Ovary (tissue), 9 donors: ENCODE measurements around the gene MOB3B. TPM values are rescaled to one million over a fixed set of nuclear protein-coding genes. Genes with fewer than 3 reads are reported as not detected.

ENCODE experiments used
- DNase-seq, 5 donors: peaks; one replicate each; pipeline ENCODE4 v3.0.0-alpha.2; 2019 to 2020
- H3K27ac ChIP-seq, 2 donors: fragments of 200-600 bp; one replicate each; pipeline versions ENCODE4 v1.5.1 to v1.8.0; 2019 to 2022
- H3K27me3 ChIP-seq: fragments of 200-600 bp; one replicate; pipeline ENCODE4 v1.8.0; 2022
- H3K36me3 ChIP-seq: fragments of 200-600 bp; sonication (generic); one replicate; pipeline ENCODE4 v1.5.1; 2019
- H3K4me1 ChIP-seq: one replicate; pipeline ENCODE4 v1.8.1; 2013; ENCODE audit warnings: mild to moderate bottlenecking, moderate library complexity; ENCODE audit not compliant: insufficient read depth
- H3K4me3 ChIP-seq: fragments of 200-600 bp; sonication (generic); one replicate; pipeline ENCODE4 v1.5.1; 2017
- H3K9me3 ChIP-seq, 2 donors: fragments of 200-600 bp in 1 of 2; sonication (generic) in 1 of 2; one replicate each; pipeline versions ENCODE4 v1.5.1 to v1.8.1; 2013 to 2019; ENCODE audit warnings: mild to moderate bottlenecking in 1 of 2, moderate library complexity in 1 of 2
- EP300 ChIP-seq: sonication (generic); formaldehyde crosslinking; IDR thresholded peaks from one replicate; pipeline ENCODE4 v1.6.1; 2017; ENCODE audit warnings: antibody characterized with exemption
- POLR2A ChIP-seq: fragments of 450-650 bp; IDR thresholded peaks from one replicate; pipeline ENCODE4 v1.6.1; 2017; ENCODE audit warnings: antibody characterized with exemption, mild to moderate bottlenecking, moderate library complexity
- WGBS, 3 donors: extraction: QIAGEN DNeasy Blood & Tissue Kit in 1 of 3; methylation state at CpG; one replicate each; pipeline versions ENCODE4 v1.1.5 to v1.1.7; 2013 to 2017; 5-methylcytosine and 5-hydroxymethylcytosine counted together
- intact Hi-C, 4 donors: fragments of 100-400 bp; cut with DNase I; formaldehyde crosslinking; loops; one replicate each; pipeline versions ENCODE4 v1.11.0 to v1.15.1; 2022 to 2023
- polyA plus RNA-seq, 2 donors: library from polyadenylated mRNA; stranded (reverse); fragments of 200-250 nt in 1 of 2; fragments of 350-450 nt in 1 of 2; fragmentation: Illumina TruSeq in 1 of 2; extraction: RNeasy Lipid Tissue Mini Kit (QIAGEN cat#74804) in 1 of 2; gene quantifications; one replicate each; pipeline ENCODE4 v1.2.3, GENCODE V29; 2013 to 2014
- total RNA-seq, 7 donors: library from RNA; depleted of rRNA in 2 of 7; stranded (reverse); fragments of >200 nt in 2 of 7; fragmentation: NEBNext Ultra II Directional in 3 of 7; extraction: Animal tissue kit (Norgen Biotek cat#: 25700) in 3 of 7; gene quantifications; one replicate each; pipeline versions ENCODE4 v1.1.0 to v1.2.4, GENCODE V29; 2016 to 2023
- TF ChIP-seq, protein P1 (sequence below), 3 donors: fragments of 450-650 bp in 2 of 3; fragments of 200-600 bp in 1 of 3; IDR thresholded peaks; one replicate each; pipeline versions ENCODE4 v1.5.1 to v1.8.0; 2016 to 2022; ENCODE audit warnings: antibody characterized with exemption in 3 of 3, mild to moderate bottlenecking in 1 of 3
- donor health status: DM: no; HTN: no; CAD: no; lungs with moderate emphysema.
- donor health status: DM: no; HTN: no; CAD: no.
- donor health status: Bipolar disorder and iron deficiency.
- donor health status: DM: yes; HTN: yes; CAD: no.
- donor health status: DM: no; HTN: no; CAD: no.
- donor health status: DM: yes; HTN: yes; CAD: no.

Gene MOB3B
- total and polyA plus RNA-seq, 9 donors, result 16.3 to 68.2 (median 28.1) TPM

- 41 to 65% (median 64%) methylated on average over 3 of the region's 3 CpGs for WGBS, 3 donors
- H3K36me3 ChIP-seq, result no peaks in the 10 kb centered on the region
- no peaks in the 10 kb centered on the region for H3K4me1 ChIP-seq
- H3K4me3 ChIP-seq, result no peak overlapping the region
- no peaks in the 10 kb centered on the region for H3K9me3 ChIP-seq
- H3K27me3 ChIP-seq, result no peaks in the 10 kb centered on the region
- TF ChIP-seq, protein P1, sequence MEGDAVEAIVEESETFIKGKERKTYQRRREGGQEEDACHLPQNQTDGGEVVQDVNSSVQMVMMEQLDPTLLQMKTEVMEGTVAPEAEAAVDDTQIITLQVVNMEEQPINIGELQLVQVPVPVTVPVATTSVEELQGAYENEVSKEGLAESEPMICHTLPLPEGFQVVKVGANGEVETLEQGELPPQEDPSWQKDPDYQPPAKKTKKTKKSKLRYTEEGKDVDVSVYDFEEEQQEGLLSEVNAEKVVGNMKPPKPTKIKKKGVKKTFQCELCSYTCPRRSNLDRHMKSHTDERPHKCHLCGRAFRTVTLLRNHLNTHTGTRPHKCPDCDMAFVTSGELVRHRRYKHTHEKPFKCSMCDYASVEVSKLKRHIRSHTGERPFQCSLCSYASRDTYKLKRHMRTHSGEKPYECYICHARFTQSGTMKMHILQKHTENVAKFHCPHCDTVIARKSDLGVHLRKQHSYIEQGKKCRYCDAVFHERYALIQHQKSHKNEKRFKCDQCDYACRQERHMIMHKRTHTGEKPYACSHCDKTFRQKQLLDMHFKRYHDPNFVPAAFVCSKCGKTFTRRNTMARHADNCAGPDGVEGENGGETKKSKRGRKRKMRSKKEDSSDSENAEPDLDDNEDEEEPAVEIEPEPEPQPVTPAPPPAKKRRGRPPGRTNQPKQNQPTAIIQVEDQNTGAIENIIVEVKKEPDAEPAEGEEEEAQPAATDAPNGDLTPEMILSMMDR (IDR thresholded peaks at IDR 0.05), result no peak
- TF ChIP-seq EP300 (no peak), POLR2A (no peak)
- DNase-seq, result no peak
- H3K27ac ChIP-seq, result no peak overlapping the region
- intact Hi-C loops, result loop anchor here in 1 of 4 donors (10.0 kb wide), 1 partner anchor 356 kb away; no protein-coding TSS in a partner anchor
Observed at GRCh38 chr9:27328483-27328882, 201.1 kb downstream of the MOB3B start.

DNA sequence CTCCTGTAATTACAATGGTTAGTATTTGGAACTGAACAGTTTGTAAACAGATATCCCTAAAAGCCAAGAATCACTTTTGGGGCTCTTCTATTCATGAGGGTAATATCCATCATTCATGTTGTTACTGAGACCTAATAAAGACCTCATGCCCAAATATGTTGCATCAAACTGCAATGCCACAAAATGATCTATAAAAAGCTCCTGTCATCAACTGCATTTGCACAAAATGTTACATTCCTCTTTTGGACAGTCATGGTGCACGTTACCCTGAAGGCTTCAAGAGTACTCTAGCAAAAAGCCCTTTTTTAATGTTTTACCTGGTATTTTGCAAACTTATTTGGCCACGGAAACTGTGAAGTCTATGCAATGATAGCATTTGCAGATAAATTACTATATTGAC, 218.4 kb downstream of the MOB3B start:
- TF ChIP-seq POLR2A (no peak), EP300 (no peak)
- intact Hi-C loops, result no loop called here
- Histone ChIP-seq H3K9me3 (no peaks in the 10 kb centered on the region), H3K27me3 (no peaks in the 10 kb centered on the region), H3K36me3 (no peaks in the 10 kb centered on the region), H3K4me3 (no peak overlapping the region), H3K4me1 (no peaks in the 10 kb centered on the region), H3K27ac (no peak overlapping the region)
- WGBS, 3 donors, result 88 to 94% (median 88%) methylated on average over 2 of the region's 2 CpGs
- no peak for DNase-seq

- no peaks in the 10 kb centered on the region for H3K9me3 ChIP-seq
- H3K27me3 ChIP-seq, result no peaks in the 10 kb centered on the region
- H3K4me3 ChIP-seq, result no peak overlapping the region
- intact Hi-C loops, result no loop called here
- H3K36me3 ChIP-seq, result no peaks in the 10 kb centered on the region
- 56 to 66% (median 62%) methylated on average over 2 of the region's 2 CpGs for WGBS, 3 donors
- no peak for TF ChIP-seq POLR2A
- TF ChIP-seq, protein P1 (IDR thresholded peaks at IDR 0.05), result no peak
- TF ChIP-seq EP300, result no peak
- H3K4me1 ChIP-seq, result no peaks in the 10 kb centered on the region
- H3K27ac ChIP-seq, result no peak overlapping the region
- no peak for DNase-seq
Observed at GRCh38 chr9:27310582-27310981, 219.0 kb downstream of the MOB3B start.

- 88 to 94% (median 90%) methylated on average over 4 of the region's 4 CpGs for WGBS, 3 donors
- intact Hi-C loops, result no loop called here
- H3K4me3 ChIP-seq, result no peak overlapping the region
- TF ChIP-seq, protein P1 (IDR thresholded peaks at IDR 0.05), result no peak
- TF ChIP-seq POLR2A, result no peak
- TF ChIP-seq EP300, result no peak
- no peak for DNase-seq
- no peaks in the 10 kb centered on the region for H3K27me3 ChIP-seq
- H3K4me1 ChIP-seq, result no peaks in the 10 kb centered on the region
- H3K9me3 ChIP-seq, result no peaks in the 10 kb centered on the region
- no peaks in the 10 kb centered on the region for H3K36me3 ChIP-seq
- H3K27ac ChIP-seq, result no peak overlapping the region
Observed at GRCh38 chr9:27308691-27309390, 220.8 kb downstream of the MOB3B start.

- WGBS, 3 donors, result 15 to 40% (median 27%) methylated on average over 1 of the region's 1 CpG
- no peaks in the 10 kb centered on the region for H3K36me3 ChIP-seq
- H3K4me3 ChIP-seq, result no peak overlapping the region
- DNase-seq, result no peak
- H3K27me3 ChIP-seq, result no peaks in the 10 kb centered on the region
- H3K4me1 ChIP-seq, result no peaks in the 10 kb centered on the region
- intact Hi-C loops, result no loop called here
- H3K27ac ChIP-seq, result no peak overlapping the region
- TF ChIP-seq EP300 (no peak), POLR2A (no peak)
- TF ChIP-seq, protein P1 (IDR thresholded peaks at IDR 0.05), result no peak
- H3K9me3 ChIP-seq, result no peaks in the 10 kb centered on the region
Observed at GRCh38 chr9:27304521-27304920, 225.1 kb downstream of the MOB3B start.
